ENCODE data around the gene PEX11A. TPM values are rescaled to one million over a fixed set of nuclear protein-coding genes. Genes with fewer than 3 reads are reported as not detected.

The PEX11A gene
- total RNA-seq, 1 experiment from 2014 or later: 1.3 TPM

GRCh38 chr15:89633585-89633984, 57.0 kb downstream of the PEX11A start:
- Mint-ChIP-seq H3K9me3 (peaks cover 26 to 39% of the 10 kb centered on the region in 2 experiments), H3K4me1 (peaks cover 0 to 4% of the 10 kb centered on the region in 2 experiments; a peak in 1 of 4 replicates), H3K4me3 (no peak overlapping the region), H3K27ac (peak overlapping the region in 1 of 3 experiments; percentile 48; a peak in 1 of 7 replicates), H3K36me3 (ENCODE audit: insufficient read depth in 1 of 3, low read depth in 3 of 3) (peaks cover 56 to 71% (median 66%) of the 10 kb centered on the region in 3 experiments), H3K27me3 (ENCODE audit: low read depth) (peaks cover 5% of the 10 kb centered on the region)
- Histone ChIP-seq H4K20me1 (ENCODE audit: control insufficient read depth, insufficient read depth, insufficient read length) (no peaks in the 10 kb centered on the region), H3K27me3 (ENCODE audit: insufficient read depth, low read length) (no peaks in the 10 kb centered on the region), H2AK5ac (ENCODE audit: insufficient read length, low read length) (no peak overlapping the region), H4K5ac (ENCODE audit: insufficient read length, low read depth, low read length) (no peak overlapping the region), H3K9ac (ENCODE audit: extremely low read depth, insufficient read length, low read length) (no peak overlapping the region), H2BK20ac (ENCODE audit: low read depth, low read length, poor library complexity, severe bottlenecking) (no peak overlapping the region), H4K8ac (replicated peaks; ENCODE audit: insufficient read length, low read depth, low read length) (no peak overlapping the region), H3K79me1 (ENCODE audit: insufficient read depth, low read depth, low read length, poor library complexity, severe bottlenecking) (no peaks in the 10 kb centered on the region), H3K4me2 (ENCODE audit: insufficient read depth, insufficient read length, low read length) (no peak overlapping the region), H3T11ph (ENCODE audit: low read length) (no peak overlapping the region), H2BK5ac (ENCODE audit: insufficient read length, low read length) (no peak overlapping the region), H3K14ac (ENCODE audit: insufficient read depth, low read length) (no peak overlapping the region), H3K9me3 (ENCODE audit: control insufficient read depth, low read depth, low read length) (no peaks in the 10 kb centered on the region), H3K23me2 (ENCODE audit: insufficient read length, low read depth, low read length, poor library complexity, severe bottlenecking) (no peaks in the 10 kb centered on the region), H4K91ac (ENCODE audit: insufficient read length, low read depth, low read length) (no peak overlapping the region), H2BK15ac (ENCODE audit: low read depth, low read length) (no peak overlapping the region), H2BK120ac (ENCODE audit: low read depth, low read length, poor library complexity, severe bottlenecking) (no peak overlapping the region), H3K79me2 (ENCODE audit: insufficient read depth, low read length) (no peaks in the 10 kb centered on the region), H3K23ac (ENCODE audit: insufficient read length, low read depth, low read length) (no peak overlapping the region), H2AFZ (ENCODE audit: low read length) (no peak overlapping the region), H3K4ac (ENCODE audit: low read depth, low read length) (no peak overlapping the region), H3K18ac (ENCODE audit: insufficient read length, low read depth, low read length) (no peak overlapping the region), H2BK12ac (ENCODE audit: insufficient read length, low read depth, low read length) (no peak overlapping the region), H3K56ac (ENCODE audit: insufficient read length, low read depth, low read length) (no peak overlapping the region), H3K27ac (ENCODE audit: insufficient read length, low read depth, low read length) (no peak overlapping the region), H3K4me1 (ENCODE audit: insufficient read depth, low read length) (no peaks in the 10 kb centered on the region)
- no CpG with 5 or more reads among the region's 23 CpGs for WGBS (ENCODE audit: extremely low coverage, insufficient read length, low lambda C conversion rate)
- no peak for DNase-seq
- no peak for TF ChIP-seq CTCF (conservative IDR thresholded peaks at IDR 0.05)

All from H9 (cell line).